Pons (tissue), 1 donor: ENCODE measurements around the gene RARA.
A peak's percentile ranks its signal among the peaks of the same experiment; 100 is the strongest.

Source experiments
- DNase-seq: peaks from one replicate; pipeline ENCODE4 v3.0.0-alpha.2; 2016; ENCODE audit warnings: low spot score

RARA gene

GRCh38 chr17:40316571-40317344 lies 7.8 kb downstream of the RARA start:
- no peak for DNase-seq

- DNase-seq = no peak
Measured at GRCh38 chr17:40317345-40317873, 8.4 kb downstream of the RARA start.

- DNase-seq = peak; percentile 93
Measured at GRCh38 chr17:40317880-40318829, 9.2 kb downstream of the RARA start.

DNA sequence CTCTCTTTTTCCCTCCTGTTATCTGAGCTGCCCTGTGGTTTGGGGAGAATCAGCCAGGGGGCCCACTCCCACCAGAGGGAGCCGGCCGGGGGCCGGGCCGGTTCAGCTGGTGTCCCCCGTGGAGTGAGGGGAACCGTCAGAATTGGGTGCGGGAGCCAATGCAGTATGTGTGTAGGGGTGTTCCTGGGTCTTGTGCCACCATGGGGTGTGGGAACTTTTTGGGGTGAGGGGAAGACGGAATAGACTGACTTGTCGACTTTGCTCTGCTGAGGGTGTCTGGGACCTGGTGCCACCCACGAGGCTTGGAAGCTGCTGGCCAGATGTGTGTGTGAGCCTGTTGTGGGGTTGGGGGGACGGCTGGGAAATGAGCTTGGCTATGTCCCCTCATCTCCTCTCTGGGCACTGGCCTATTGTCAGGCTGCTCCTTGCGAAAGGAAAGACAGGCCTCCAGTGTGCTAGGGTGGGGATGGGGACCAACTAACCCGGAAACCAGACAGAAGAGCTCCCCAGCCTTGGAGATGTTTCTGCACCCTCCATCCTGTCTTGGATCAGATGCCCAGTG lies 9.9 kb downstream of the RARA start:
- DNase-seq = no peak

DNA sequence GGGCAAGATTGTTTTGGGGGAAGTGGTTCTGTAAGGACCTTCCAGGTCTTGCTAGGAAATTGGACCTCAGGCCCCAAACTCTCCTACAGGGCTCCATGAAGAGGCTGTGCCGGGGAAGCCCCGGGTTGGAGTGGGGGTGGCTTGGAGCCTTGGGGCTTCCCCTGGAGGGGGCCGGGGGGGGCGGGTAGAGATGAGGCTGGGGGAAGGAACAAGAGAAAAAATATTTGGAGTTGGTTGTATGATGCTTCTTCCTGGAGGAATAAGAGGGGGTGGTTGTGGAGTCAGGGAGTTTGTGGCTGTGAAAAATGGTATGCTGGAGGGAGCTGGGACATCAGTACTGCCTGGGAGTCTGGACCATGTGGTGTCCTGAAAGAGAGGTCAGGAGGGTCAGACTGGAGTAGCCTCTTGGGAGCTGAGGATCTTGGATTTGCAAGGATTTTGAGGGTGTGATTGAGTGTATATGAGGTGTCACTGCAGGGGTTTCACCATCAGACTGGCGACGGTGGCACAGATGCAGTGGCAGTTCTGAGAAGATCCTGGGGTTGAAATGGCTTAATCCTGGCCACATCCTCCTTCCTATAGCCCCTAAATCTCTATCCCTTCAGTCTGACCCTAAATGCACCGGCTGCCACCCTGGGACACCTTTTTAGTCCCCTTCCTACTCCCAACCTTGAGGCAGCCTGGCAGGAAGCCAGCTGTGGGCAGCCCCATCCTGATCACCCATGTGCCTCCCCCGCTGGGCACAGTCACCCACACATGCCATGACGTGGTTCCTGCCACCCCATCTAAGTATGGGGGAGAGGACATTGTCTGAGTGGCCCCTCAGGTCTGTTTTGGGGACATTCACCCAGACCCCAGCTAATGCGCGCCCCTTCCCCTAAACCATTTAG lies 10.9 kb downstream of the RARA start:
- no peak for DNase-seq

DNA sequence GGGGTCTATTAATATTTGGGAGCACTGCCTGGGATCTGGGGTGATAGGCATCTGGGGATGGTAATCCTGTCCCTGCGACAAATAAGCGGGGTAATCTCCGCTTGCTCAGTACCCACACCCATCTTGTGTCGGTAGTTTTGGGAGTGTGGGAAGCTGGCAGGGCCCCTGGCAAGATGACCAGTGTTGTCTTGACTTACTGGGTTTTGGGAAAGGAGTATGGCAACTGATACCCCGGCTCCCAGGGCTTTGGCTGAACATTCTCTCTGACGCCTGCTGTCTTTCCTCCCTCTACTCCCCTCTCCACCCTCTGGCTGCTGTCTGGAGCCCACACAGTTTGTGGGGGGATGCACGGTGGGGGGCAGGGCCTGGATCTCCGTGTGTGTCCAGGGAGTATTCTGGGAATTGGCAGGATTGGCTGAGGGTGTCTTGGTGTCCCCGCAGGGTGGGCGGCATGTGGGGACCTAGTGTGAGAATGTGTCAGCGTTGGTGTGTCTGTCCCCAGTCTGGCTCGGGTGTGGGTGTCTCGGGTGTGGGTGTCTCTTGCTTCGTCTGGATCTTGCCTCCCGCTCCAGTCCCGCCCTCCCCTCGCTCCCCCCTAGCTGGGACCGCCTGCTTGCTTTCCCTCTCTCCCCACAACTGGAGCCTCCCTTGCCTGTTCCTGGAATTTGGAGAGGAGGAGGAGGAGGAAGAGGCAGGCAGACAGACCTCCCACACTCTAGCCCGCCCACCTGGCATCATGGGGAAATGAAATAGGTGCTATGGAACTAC lies 12.0 kb downstream of the RARA start:
- no peak for DNase-seq

GRCh38 chr17:40321524-40321929 lies 12.5 kb downstream of the RARA start:
- DNase-seq = no peak

GRCh38 chr17:40321961-40322357 lies 13.0 kb downstream of the RARA start:
- DNase-seq = no peak

- DNase-seq = peak; percentile 80
Measured at GRCh38 chr17:40322358-40323315, 13.7 kb downstream of the RARA start.

DNA sequence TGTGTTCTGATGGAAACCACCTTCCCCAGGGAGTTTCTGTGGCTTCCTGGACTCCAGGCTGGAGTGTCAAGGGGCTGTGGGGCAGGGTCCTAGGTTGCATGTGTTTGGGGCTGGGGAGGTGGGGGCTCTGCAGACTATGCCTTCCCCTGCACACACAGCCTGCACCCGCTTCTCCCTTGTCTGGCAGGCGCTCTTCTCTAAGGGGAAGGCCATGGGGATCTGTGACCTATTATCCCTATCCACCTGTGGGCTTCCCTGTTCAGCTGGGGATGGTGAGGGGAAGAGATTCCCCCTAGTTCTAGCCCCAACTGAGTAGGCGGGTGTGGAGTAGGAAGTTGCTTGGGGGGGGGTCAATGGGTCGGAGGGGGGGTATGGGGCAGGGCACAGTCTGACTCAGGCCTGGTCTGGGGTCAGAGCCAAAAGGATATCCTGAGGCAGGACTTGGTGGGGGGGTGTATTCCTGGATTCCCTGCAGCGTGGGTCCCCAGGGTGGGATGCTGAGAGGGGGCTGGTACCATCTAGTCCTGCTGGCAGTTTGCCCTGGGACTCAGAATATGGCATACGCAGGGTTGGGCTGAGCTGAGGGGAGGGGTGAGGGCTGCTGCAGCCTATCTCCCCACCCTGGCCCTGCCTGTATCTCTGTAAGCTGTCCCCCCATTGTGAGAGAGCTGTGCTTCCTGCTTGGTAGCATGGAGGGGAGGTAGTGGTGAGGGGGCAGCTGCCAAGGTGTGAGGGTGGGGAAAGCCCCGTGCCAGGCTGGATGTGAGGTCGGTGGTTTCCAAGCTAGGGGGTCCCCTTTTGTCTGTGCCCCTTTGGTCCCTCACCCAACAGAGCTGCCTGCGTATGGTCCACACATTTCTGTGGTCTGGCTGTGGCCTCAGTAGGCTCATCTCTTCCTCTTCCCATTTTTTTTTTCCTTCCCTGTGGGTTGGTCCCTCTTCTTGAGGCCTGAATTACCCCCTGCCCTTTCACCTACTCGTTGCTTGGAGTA lies 14.7 kb downstream of the RARA start:
- no peak for DNase-seq

DNA sequence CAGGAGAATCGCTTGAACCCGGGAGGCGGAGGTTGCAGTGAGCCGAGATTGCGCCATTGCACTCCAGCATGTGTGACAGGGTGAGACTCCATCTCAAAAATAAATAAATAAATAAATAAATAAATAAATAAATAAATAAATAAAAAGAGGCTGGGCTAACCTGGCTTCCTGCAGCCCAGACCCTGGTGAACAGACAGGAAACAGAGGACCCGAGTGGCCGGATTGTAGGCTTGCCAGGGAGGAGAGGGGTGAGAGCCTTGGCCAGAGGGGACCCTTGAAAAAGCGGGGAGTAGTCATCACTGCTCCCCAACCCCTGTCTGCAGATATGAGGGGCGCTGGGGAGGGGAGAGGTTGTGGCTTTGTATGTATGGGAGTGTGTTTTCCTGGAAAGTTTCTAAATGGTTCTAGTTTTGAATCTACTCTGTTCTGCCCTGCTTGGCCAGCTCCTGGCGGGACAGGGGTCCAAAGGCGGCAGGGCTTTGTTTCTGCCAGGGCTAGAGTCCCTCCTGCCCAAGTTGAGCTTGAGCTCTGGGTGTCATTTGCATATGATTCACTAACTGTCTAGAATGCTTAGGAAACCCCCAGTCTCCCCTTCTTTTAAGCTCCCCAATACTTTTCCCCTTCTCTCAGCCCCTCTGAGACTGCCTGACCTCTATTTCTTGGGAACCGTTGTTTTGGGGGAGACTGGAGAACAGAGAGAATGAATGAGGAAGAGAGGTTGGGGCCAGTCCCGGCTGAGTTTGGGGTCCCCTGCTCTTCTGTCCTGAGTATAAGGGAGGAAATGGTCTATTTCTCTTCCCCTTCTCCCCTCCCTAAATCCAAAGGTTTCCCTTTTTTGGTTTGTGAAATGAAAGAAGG lies 16.4 kb downstream of the RARA start:
- no peak for DNase-seq

- DNase-seq = no peak
Measured at GRCh38 chr17:40326014-40326831, 17.2 kb downstream of the RARA start.

DNA sequence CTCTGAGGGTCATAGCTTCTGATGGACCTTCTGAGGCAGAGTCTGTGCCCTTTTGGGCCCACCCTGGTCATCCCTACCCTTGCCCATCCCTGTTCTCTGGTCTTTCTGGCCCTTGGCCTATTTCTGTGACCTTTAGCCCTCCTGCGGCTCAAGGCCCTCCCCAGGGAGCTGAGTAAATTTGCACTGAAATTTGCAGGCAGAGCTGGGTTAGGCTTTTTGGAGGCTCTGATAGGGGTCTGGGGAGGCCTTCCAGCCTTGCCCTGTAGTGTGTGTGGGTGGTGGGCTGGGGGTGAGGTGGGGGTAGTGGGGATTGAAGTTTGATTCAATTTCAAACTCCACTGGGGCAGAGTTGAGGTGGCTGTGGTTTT lies 17.8 kb downstream of the RARA start:
- DNase-seq = no peak

- no peak for DNase-seq
Measured at GRCh38 chr17:40327244-40327729, 18.3 kb downstream of the RARA start.

DNA sequence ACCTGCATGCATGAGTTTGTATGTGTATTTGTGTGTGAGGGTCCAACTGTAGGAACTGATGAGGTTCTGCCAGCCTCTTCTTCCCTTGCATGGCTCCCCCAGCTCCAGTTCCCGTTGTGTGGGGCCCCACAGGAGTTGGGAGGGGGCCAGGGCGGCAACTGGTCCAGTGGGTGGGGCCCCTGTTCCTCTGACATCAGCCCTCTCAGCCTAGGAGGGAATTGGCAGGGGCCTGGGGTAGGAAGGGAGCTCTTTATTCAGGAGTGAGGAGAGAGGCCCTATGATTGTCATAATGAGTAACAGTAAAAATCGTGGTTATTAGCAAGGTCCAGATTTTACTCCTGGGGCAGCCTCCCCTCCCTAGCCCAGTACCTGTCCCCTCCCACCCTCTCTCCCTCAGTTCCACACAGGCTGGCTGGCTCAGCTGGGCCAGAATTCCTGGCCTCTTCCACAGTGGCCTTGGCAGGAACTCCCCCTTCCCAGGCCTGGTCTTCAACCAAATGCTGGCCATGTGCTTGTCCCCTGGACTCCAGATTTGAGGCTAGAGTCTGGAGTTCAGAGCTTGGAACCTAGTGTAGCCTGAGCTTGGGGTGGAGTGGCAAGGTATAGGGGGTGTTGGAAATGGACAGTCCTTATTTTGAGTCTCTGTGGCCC lies 18.9 kb downstream of the RARA start:
- no peak for DNase-seq

DNA sequence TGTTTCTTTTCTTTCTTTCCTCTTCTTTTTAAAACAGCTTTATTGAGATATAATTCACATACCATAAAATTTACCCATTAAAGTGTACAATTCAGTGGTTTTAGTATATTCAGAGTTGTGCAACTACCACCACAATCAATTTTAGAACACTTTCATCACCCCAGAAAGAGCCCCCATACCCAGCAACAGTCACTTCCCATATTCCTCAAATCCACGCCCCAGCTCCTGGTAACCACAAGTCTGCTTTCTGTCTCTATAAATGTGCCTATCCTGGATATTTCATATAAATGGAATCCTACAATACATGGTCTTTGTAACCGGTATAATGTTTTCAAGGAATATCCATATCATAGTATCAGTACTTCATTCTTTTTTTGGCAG lies 19.4 kb downstream of the RARA start:
- no peak for DNase-seq
